MM.1S (cell line): ENCODE results near the gene LHFPL2.

Experiments
- DNase-seq: peaks from one replicate; pipeline ENCODE4 v3.0.0-alpha.2; 2015
- H2AFZ ChIP-seq: fragments of 300-600 bp; sonication (generic); 2 replicates; pipeline ENCODE4 v1.6.0; 2016; ENCODE audit warnings: antibody characterized with exemption, low read length
- H3F3A ChIP-seq: fragments of 300-600 bp; sonication (generic); 2 replicates; pipeline ENCODE4 v1.6.1; 2016; ENCODE audit warnings: mild to moderate bottlenecking, antibody characterized with exemption, low read length, moderate library complexity, mixed read lengths; ENCODE audit not compliant: insufficient read depth
- H3K27ac ChIP-seq: fragments of 300-600 bp; sonication (generic); 2 replicates; pipeline ENCODE4 v1.5.1; 2016; ENCODE audit warnings: mild to moderate bottlenecking, low read length
- H3K27me3 ChIP-seq: fragments of 300-600 bp; sonication (generic); replicated peaks from 2 replicates; pipeline ENCODE4 v1.6.0; 2016; ENCODE audit warnings: low read length; ENCODE audit not compliant: insufficient read depth
- H3K36me3 ChIP-seq: fragments of 300-600 bp; sonication (generic); replicated peaks from 2 replicates; pipeline ENCODE4 v1.6.1; 2016; ENCODE audit warnings: mild to moderate bottlenecking, low read length, mixed read lengths; ENCODE audit not compliant: insufficient read depth
- H3K4me1 ChIP-seq: fragments of 300-600 bp; sonication (generic); 2 replicates; pipeline ENCODE4 v1.6.1; 2016; ENCODE audit warnings: low read length, mixed read lengths
- H3K4me2 ChIP-seq: fragments of 300-600 bp; sonication (generic); 2 replicates; pipeline ENCODE4 v1.6.0; 2016; ENCODE audit warnings: low read depth, low read length
- H3K4me3 ChIP-seq: fragments of 300-600 bp; sonication (generic); 2 replicates; pipeline ENCODE4 v1.5.1; 2016; ENCODE audit warnings: low read length, mixed read lengths
- H3K79me2 ChIP-seq: fragments of 300-600 bp; sonication (generic); 2 replicates; pipeline ENCODE4 v1.6.1; 2016; ENCODE audit warnings: mixed run types, low read length, mixed read lengths
- H3K9ac ChIP-seq: fragments of 300-600 bp; sonication (generic); 2 replicates; pipeline ENCODE4 v1.6.1; 2016; ENCODE audit warnings: low read length, mixed read lengths
- H3K9me2 ChIP-seq: fragments of 300-600 bp; sonication (generic); replicated peaks from 2 replicates; pipeline ENCODE4 v1.6.1; 2016; ENCODE audit warnings: mild to moderate bottlenecking, low read length, mixed read lengths; ENCODE audit not compliant: insufficient read depth
- H3K9me3 ChIP-seq: fragments of 300-600 bp; sonication (generic); replicated peaks from 2 replicates; pipeline ENCODE4 v1.6.1; 2016; ENCODE audit warnings: mild to moderate bottlenecking, low read length, mixed read lengths; ENCODE audit not compliant: insufficient read depth
- H4K20me1 ChIP-seq: fragments of 300-600 bp; sonication (generic); 2 replicates; pipeline ENCODE4 v1.6.1; 2016; ENCODE audit warnings: mild to moderate bottlenecking, low read length, moderate library complexity, mixed read lengths; ENCODE audit not compliant: insufficient read depth
- CTCF ChIP-seq: fragments of 300-600 bp; sonication (generic); IDR thresholded peaks from 2 replicates; pipeline ENCODE4 v1.5.1; 2016; ENCODE audit warnings: antibody characterized with exemption, low read length, mixed read lengths
- EZH2 ChIP-seq: fragments of 300-600 bp; sonication (generic); optimal IDR thresholded peaks from 2 replicates; pipeline ENCODE3; 2017; ENCODE audit warnings: low read depth, mild to moderate bottlenecking, antibody characterized with exemption, low read length, mixed read lengths
- EZH2phosphoT487 ChIP-seq: fragments of 300-600 bp; sonication (generic); IDR thresholded peaks from 2 replicates; pipeline ENCODE4 v1.6.1; 2018; ENCODE audit warnings: antibody characterized with exemption, low read length

LHFPL2 gene

GRCh38 chr5:78613151-78613533, 35.4 kb downstream of the LHFPL2 start:
- Histone ChIP-seq H3K9me2 (no peaks in the 10 kb centered on the region), H4K20me1 (no peaks in the 10 kb centered on the region)
- DNase-seq = no peak

GRCh38 chr5:78612227-78613150, 36.1 kb downstream of the LHFPL2 start:
- Histone ChIP-seq H3K9me2 (no peaks in the 10 kb centered on the region), H3K27me3 (no peaks in the 10 kb centered on the region), H3K4me2 (no peak overlapping the region), H3K9me3 (no peaks in the 10 kb centered on the region), H3K4me3 (no peak overlapping the region), H3K9ac (no peak overlapping the region), H3K36me3 (no peaks in the 10 kb centered on the region), H3K4me1 (no peaks in the 10 kb centered on the region), H3F3A (no peaks in the 10 kb centered on the region), H3K79me2 (no peaks in the 10 kb centered on the region), H2AFZ (no peak overlapping the region), H4K20me1 (no peaks in the 10 kb centered on the region), H3K27ac (no peak overlapping the region)
- DNase-seq = no peak
- no peak for TF ChIP-seq EZH2phosphoT487
- TF ChIP-seq CTCF = no peak
- TF ChIP-seq EZH2 = no peak

More at GRCh38 chr5:78613151-78613533, 35.4 kb downstream of the LHFPL2 start:
- TF ChIP-seq CTCF (no peak), EZH2 (no peak), EZH2phosphoT487 (no peak)
- H3K9me3 ChIP-seq = no peaks in the 10 kb centered on the region
- no peak overlapping the region for H3K9ac ChIP-seq
- H3F3A ChIP-seq = no peaks in the 10 kb centered on the region
- no peak overlapping the region for H2AFZ ChIP-seq
- no peaks in the 10 kb centered on the region for H3K79me2 ChIP-seq
- no peak overlapping the region for H3K4me3 ChIP-seq
- H3K27ac ChIP-seq = no peak overlapping the region
- no peaks in the 10 kb centered on the region for H3K27me3 ChIP-seq
- no peaks in the 10 kb centered on the region for H3K4me1 ChIP-seq
- H3K36me3 ChIP-seq = no peaks in the 10 kb centered on the region
- no peak overlapping the region for H3K4me2 ChIP-seq

GRCh38 chr5:78611126-78611605, 37.4 kb downstream of the LHFPL2 start:
- H3K4me3 ChIP-seq = no peak overlapping the region
- H3K79me2 ChIP-seq = no peaks in the 10 kb centered on the region
- no peaks in the 10 kb centered on the region for H4K20me1 ChIP-seq
- no peak overlapping the region for H3K9ac ChIP-seq
- H3K4me2 ChIP-seq = no peak overlapping the region
- no peaks in the 10 kb centered on the region for H3K9me3 ChIP-seq
- H3K27ac ChIP-seq = no peak overlapping the region
- H3K27me3 ChIP-seq = no peaks in the 10 kb centered on the region
- H3F3A ChIP-seq = no peaks in the 10 kb centered on the region
- no peaks in the 10 kb centered on the region for H3K36me3 ChIP-seq
- DNase-seq = no peak
- no peak overlapping the region for H2AFZ ChIP-seq
- no peaks in the 10 kb centered on the region for H3K4me1 ChIP-seq
- no peaks in the 10 kb centered on the region for H3K9me2 ChIP-seq
- TF ChIP-seq CTCF (no peak), EZH2 (no peak), EZH2phosphoT487 (no peak)
